Measurements from ENCODE around the gene AOPEP. TPM values are rescaled to one million over a fixed set of nuclear protein-coding genes. Genes with fewer than 3 reads are reported as not detected.
A peak's percentile ranks its signal among the peaks of the same experiment; 100 is the strongest.

The AOPEP gene
- total and polyA plus RNA-seq, 12 donors: 110 to 250 (median 161) TPM

DNA sequence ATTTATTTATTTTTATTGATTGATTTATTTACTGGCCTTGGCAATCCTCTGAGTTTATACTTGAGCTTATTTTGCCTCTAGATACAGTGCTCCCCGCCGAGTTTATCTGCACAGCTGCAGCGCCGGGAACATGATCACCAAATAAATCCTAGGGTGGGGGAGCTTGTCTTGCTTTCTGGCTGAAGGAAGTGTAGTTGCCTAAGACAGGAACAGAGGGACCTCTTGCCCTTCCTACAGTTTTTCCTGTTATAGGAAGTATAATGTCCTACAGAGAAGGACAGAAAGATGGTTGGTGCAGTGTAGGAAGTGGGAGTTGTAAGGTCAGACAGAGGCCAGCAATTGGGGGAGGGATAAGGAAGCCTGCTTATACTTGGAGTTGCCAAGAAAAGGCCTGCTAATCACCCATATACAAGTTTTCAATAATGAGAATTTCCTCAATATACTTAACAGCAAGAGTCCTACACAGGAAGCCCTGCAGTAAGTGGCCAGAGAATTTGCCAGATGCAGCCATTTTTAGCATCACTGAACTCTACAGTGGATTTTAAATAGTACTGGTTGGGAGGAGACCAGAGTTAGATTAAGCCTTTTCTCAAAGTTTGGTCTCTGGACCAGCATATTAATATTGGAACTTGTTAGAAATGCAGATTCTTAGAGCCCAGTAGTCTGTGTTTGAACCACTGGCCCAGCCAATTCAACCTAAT, 7.7 kb downstream of the AOPEP start:
- H3K27ac ChIP-seq: peak overlapping the region in 8 of 10 donors; percentile 8 to 56 (median 39)
- WGBS, 2 donors: 31 to 54% methylated on average over 4 of the region's 4 CpGs
- ATAC-seq (peak; percentile 47 to 89 (median 82)), DNase-seq (peak in 1 of 2 donors; percentile 11)
- intact Hi-C loops (cut with DNase I): no loop called here
- no peaks in the 10 kb centered on the region for H3K36me3 ChIP-seq
- H3K4me3 ChIP-seq: no peak overlapping the region
- H3K27me3 ChIP-seq: no peaks in the 10 kb centered on the region
- no peaks in the 10 kb centered on the region for H3K9me3 ChIP-seq
- TF ChIP-seq CTCF (IDR thresholded peaks at IDR 0.05): no peak
- peaks cover 0 to 22% (median 14%) of the 10 kb centered on the region in 9 donors for H3K4me1 ChIP-seq

- Histone ChIP-seq H3K27me3 (no peaks in the 10 kb centered on the region), H3K9me3 (no peaks in the 10 kb centered on the region), H3K4me3 (no peak overlapping the region), H3K27ac (no peak overlapping the region), H3K36me3 (no peaks in the 10 kb centered on the region), H3K4me1 (peaks cover 0 to 30% (median 15%) of the 10 kb centered on the region in 9 donors)
- intact Hi-C loops (cut with DNase I): no loop called here
- ATAC-seq (no peak), DNase-seq (no peak)
- no peak for TF ChIP-seq CTCF (IDR thresholded peaks at IDR 0.05)
These were observed 10.3 kb downstream of the AOPEP start for GRCh38 chr9:94736759-94737158.

GRCh38 chr9:94740145-94740840, 13.8 kb downstream of the AOPEP start:
- peak in 1 of 8 donors; percentile 52 for ATAC-seq
- H3K27me3 ChIP-seq: no peaks in the 10 kb centered on the region
- H3K27ac ChIP-seq: no peak overlapping the region
- DNase-seq: no peak
- H3K36me3 ChIP-seq: no peaks in the 10 kb centered on the region
- TF ChIP-seq CTCF (IDR thresholded peaks at IDR 0.05): peak in 1 of 9 donors; percentile 17
- H3K4me3 ChIP-seq: no peak overlapping the region
- intact Hi-C loops (cut with DNase I): no loop called here
- H3K4me1 ChIP-seq: peaks cover 0 to 17% (median 0%) of the 10 kb centered on the region in 9 donors
- WGBS, 2 donors: 78% methylated on average over 3 of the region's 3 CpGs
- H3K9me3 ChIP-seq: no peaks in the 10 kb centered on the region

- Histone ChIP-seq H3K36me3 (no peaks in the 10 kb centered on the region), H3K9me3 (no peaks in the 10 kb centered on the region), H3K27ac (no peak overlapping the region), H3K27me3 (no peaks in the 10 kb centered on the region), H3K4me3 (no peak overlapping the region), H3K4me1 (peaks cover 0 to 17% (median 0%) of the 10 kb centered on the region in 9 donors)
- no peak for DNase-seq
- intact Hi-C loops (cut with DNase I): no loop called here
- ATAC-seq: no peak
- WGBS, 2 donors: 73 to 77% methylated on average over 3 of the region's 3 CpGs
- no peak for TF ChIP-seq CTCF (IDR thresholded peaks at IDR 0.05)
These were observed 15.4 kb downstream of the AOPEP start for GRCh38 chr9:94741866-94742265.
